Measurements from ENCODE around the gene NGDN.

The NGDN gene

GRCh38 chr14:23460960-23461359 lies 8.5 kb upstream of the NGDN start:
- TF ChIP-seq CTCF (IDR thresholded peaks at IDR 0.05), result no peak
- Mint-ChIP-seq H3K4me3 (no peak overlapping the region), H3K36me3 (ENCODE audit: low read depth) (no peaks in the 10 kb centered on the region), H3K27me3 (ENCODE audit: low read depth, poor library complexity) (peaks cover 44% of the 10 kb centered on the region), H3K27ac (no peak overlapping the region), H3K9me3 (peaks cover 8% of the 10 kb centered on the region), H3K4me1 (no peaks in the 10 kb centered on the region)
- no peak for DNase-seq

GRCh38 chr14:23464700-23465099 lies 4.8 kb upstream of the NGDN start:
- H3K36me3 Mint-ChIP-seq (ENCODE audit: low read depth), result no peaks in the 10 kb centered on the region
- TF ChIP-seq CTCF (IDR thresholded peaks at IDR 0.05), result no peak
- no peak overlapping the region for H3K4me3 Mint-ChIP-seq
- H3K9me3 Mint-ChIP-seq, result peaks cover 8% of the 10 kb centered on the region
- no peak for DNase-seq
- H3K4me1 Mint-ChIP-seq, result no peaks in the 10 kb centered on the region
- H3K27me3 Mint-ChIP-seq (ENCODE audit: low read depth, poor library complexity), result peaks cover 36% of the 10 kb centered on the region
- no peak overlapping the region for H3K27ac Mint-ChIP-seq

- peaks cover 8% of the 10 kb centered on the region for H3K9me3 Mint-ChIP-seq
- peaks cover 33% of the 10 kb centered on the region for H3K27me3 Mint-ChIP-seq (ENCODE audit: low read depth, poor library complexity)
Observed at GRCh38 chr14:23465261-23465660, 4.2 kb upstream of the NGDN start.

GRCh38 chr14:23468704-23469126 lies 788 bp upstream of the NGDN start:
- Mint-ChIP-seq H3K9me3 (no peaks in the 10 kb centered on the region), H3K4me3 (no peak overlapping the region), H3K36me3 (ENCODE audit: low read depth) (peaks cover 13% of the 10 kb centered on the region), H3K27me3 (ENCODE audit: low read depth, poor library complexity) (peaks cover 20% of the 10 kb centered on the region), H3K4me1 (no peaks in the 10 kb centered on the region), H3K27ac (no peak overlapping the region)
- DNase-seq, result no peak
- no peak for TF ChIP-seq CTCF (IDR thresholded peaks at IDR 0.05)

More at GRCh38 chr14:23465261-23465660, 4.2 kb upstream of the NGDN start:
- H3K4me3 Mint-ChIP-seq, result no peak overlapping the region
- H3K4me1 Mint-ChIP-seq, result no peaks in the 10 kb centered on the region
- no peaks in the 10 kb centered on the region for H3K36me3 Mint-ChIP-seq (ENCODE audit: low read depth)
- no peak overlapping the region for H3K27ac Mint-ChIP-seq
- TF ChIP-seq CTCF (IDR thresholded peaks at IDR 0.05), result no peak
- no peak for DNase-seq

- H3K9me3 Mint-ChIP-seq, result no peaks in the 10 kb centered on the region
- no peaks in the 10 kb centered on the region for H3K4me1 Mint-ChIP-seq
- peaks cover 24% of the 10 kb centered on the region for H3K36me3 Mint-ChIP-seq (ENCODE audit: low read depth)
- H3K27me3 Mint-ChIP-seq (ENCODE audit: low read depth, poor library complexity), result peaks cover 9% of the 10 kb centered on the region
- H3K4me3 Mint-ChIP-seq, result no peak overlapping the region
- H3K27ac Mint-ChIP-seq, result no peak overlapping the region
- no peak for DNase-seq
- TF ChIP-seq CTCF (IDR thresholded peaks at IDR 0.05), result no peak
Observed at GRCh38 chr14:23469906-23470403, 452 bp downstream of the NGDN start.

GRCh38 chr14:23470947-23471346 lies 1.4 kb downstream of the NGDN start:
- Mint-ChIP-seq H3K36me3 (ENCODE audit: low read depth) (peaks cover 33% of the 10 kb centered on the region), H3K9me3 (no peaks in the 10 kb centered on the region), H3K27me3 (ENCODE audit: low read depth, poor library complexity) (peaks cover 7% of the 10 kb centered on the region), H3K27ac (no peak overlapping the region), H3K4me1 (no peaks in the 10 kb centered on the region), H3K4me3 (no peak overlapping the region)
- no peak for DNase-seq
- no peak for TF ChIP-seq CTCF (IDR thresholded peaks at IDR 0.05)

Data from nephron progenitor cell (in vitro differentiated cells).